GM19324 (cell line): ENCODE data around the gene SORCS2.
"Not testable (repeated sequence)": the region's sequence is repeated elsewhere in the genome, so short reads cannot be mapped to it uniquely, and the experiment has no call there.

Experiments
- ATAC-seq: cut with Tn5 transposase; IDR thresholded peaks from one replicate; pipeline ENCODE4 v1.9.1; 2021; ENCODE audit warnings: mild to moderate bottlenecking, moderate library complexity; ENCODE audit not compliant: unreplicated experiment, low FRiP score

SORCS2 gene

GRCh38 chr4:7549866-7550265, 357.5 kb downstream of the SORCS2 start:
- no peak for ATAC-seq

- no peak for ATAC-seq
Measured at GRCh38 chr4:7552466-7552865, 360.1 kb downstream of the SORCS2 start.

- no peak for ATAC-seq
Measured at GRCh38 chr4:7553280-7553679, 360.9 kb downstream of the SORCS2 start.

- ATAC-seq: no peak
Measured at GRCh38 chr4:7554905-7555304, 362.6 kb downstream of the SORCS2 start.

- no peak for ATAC-seq
Measured at GRCh38 chr4:7556558-7556957, 364.2 kb downstream of the SORCS2 start.

- no peak for ATAC-seq
Measured at GRCh38 chr4:7557456-7557855, 365.1 kb downstream of the SORCS2 start.

GRCh38 chr4:7558436-7558835, 366.1 kb downstream of the SORCS2 start:
- ATAC-seq: no peak

GRCh38 chr4:7559316-7559715, 367.0 kb downstream of the SORCS2 start:
- no peak for ATAC-seq

- ATAC-seq: no peak
Measured at GRCh38 chr4:7559741-7560395, 367.5 kb downstream of the SORCS2 start.

- no peak for ATAC-seq
Measured at GRCh38 chr4:7561557-7561956, 369.2 kb downstream of the SORCS2 start.

- no peak for ATAC-seq
Measured at GRCh38 chr4:7564242-7564641, 371.9 kb downstream of the SORCS2 start.

- no peak for ATAC-seq
Measured at GRCh38 chr4:7565483-7565882, 373.1 kb downstream of the SORCS2 start.

- no peak for ATAC-seq
Measured at GRCh38 chr4:7569810-7570783, 377.8 kb downstream of the SORCS2 start.

GRCh38 chr4:7571001-7571400, 378.7 kb downstream of the SORCS2 start:
- ATAC-seq: no peak

- ATAC-seq: no peak
Measured at GRCh38 chr4:7571701-7572100, 379.4 kb downstream of the SORCS2 start.

- ATAC-seq: no peak
Measured at GRCh38 chr4:7572894-7573293, 380.6 kb downstream of the SORCS2 start.

GRCh38 chr4:7573576-7574091, 381.3 kb downstream of the SORCS2 start:
- no peak for ATAC-seq

- ATAC-seq: no peak
Measured at GRCh38 chr4:7574287-7575014, 382.1 kb downstream of the SORCS2 start.

- ATAC-seq: no peak
Measured at GRCh38 chr4:7575426-7575825, 383.1 kb downstream of the SORCS2 start.

- not testable (repeated sequence) for ATAC-seq
Measured at GRCh38 chr4:7577361-7578039, 385.2 kb downstream of the SORCS2 start.
